ENCODE results near the gene KRTAP5-4.
A peak's percentile ranks its signal among the peaks of the same experiment; 100 is the strongest.
"Not testable (repeated sequence)": the region's sequence is repeated elsewhere in the genome, so short reads cannot be mapped to it uniquely, and the experiment has no call there.

The KRTAP5-4 gene

GRCh38 chr11:1600626-1601025 is 21.3 kb downstream of the KRTAP5-4 start:
- no peak for DNase-seq (ENCODE audit: low spot score)

DNA sequence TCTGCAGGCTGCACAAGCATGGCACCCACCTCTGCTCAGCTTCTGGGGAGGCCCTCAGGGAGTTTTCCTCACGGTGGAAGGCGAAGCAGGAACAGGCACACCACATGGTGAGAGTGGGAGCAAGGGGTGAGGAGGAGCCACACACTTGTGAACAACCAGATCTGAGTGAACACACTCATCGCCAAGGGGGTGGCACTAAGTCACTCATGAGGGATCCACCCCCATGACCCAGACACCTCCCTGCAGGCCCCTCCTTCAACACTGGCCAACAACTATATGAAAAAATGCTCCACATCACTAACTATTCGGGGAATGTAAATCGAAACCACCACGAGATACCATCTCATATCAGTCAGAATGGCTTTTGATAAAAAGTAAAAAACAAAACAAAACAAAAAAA is 23.1 kb downstream of the KRTAP5-4 start:
- no peak for DNase-seq (ENCODE audit: low spot score)

DNA sequence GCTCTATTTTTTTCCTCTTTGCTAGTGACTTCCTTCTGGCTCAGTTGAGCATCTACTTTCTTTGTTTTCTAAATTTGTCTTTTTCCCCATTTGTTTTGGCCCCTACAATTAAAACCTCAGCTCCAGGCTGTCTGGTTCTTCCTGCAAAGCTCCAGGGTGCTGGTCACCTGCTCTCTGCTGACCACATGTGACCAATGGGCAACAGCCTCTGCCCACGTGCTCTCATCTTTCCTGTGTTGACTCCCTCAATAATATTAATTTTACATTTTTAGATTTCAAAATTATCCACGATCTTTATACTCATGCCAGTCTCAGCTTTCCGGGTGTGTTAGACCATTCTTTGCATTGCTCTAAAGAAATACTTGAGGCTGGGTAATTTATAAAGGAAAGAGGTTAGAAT is 23.5 kb downstream of the KRTAP5-4 start:
- not testable (repeated sequence) for DNase-seq (ENCODE audit: low spot score)

- DNase-seq (ENCODE audit: low spot score): no peak
Measured at GRCh38 chr11:1597994-1598380, 24.0 kb downstream of the KRTAP5-4 start, which contains the start of gene KRTAP5-2. Gene KRTAP5-2, minus strand, starts transcription at chr11:1598294. Its CDS starts 44 bp downstream, at chr11:1598250.

GRCh38 chr11:1597331-1597993 is 24.5 kb downstream of the KRTAP5-4 start:
- DNase-seq (ENCODE audit: low spot score): no peak

- not testable (repeated sequence) for DNase-seq (ENCODE audit: low spot score)
Measured at GRCh38 chr11:1596576-1597121, 25.3 kb downstream of the KRTAP5-4 start.

- DNase-seq (ENCODE audit: low spot score): not testable (repeated sequence)
Measured at GRCh38 chr11:1595994-1596575, 25.9 kb downstream of the KRTAP5-4 start.

DNA sequence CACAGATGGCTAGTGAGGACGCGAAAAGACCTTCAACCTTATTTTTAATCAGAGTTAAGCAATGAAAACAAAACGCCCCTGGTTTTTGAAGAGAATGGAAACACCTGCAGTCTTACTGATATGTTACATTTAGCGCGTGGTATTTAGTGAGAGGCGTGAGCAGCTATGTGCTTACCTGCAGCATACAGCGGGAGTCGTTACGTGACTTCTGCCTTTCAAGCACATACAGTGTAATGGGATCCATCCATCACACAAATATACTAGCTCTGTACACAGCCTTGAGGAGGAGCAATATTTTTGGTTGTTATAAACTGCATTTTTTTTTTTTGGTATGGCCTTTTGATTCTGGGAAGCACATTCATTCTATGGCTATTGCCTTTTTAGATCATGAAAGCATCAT is 29.3 kb downstream of the KRTAP5-4 start:
- no peak for DNase-seq (ENCODE audit: low spot score)

- DNase-seq (ENCODE audit: low spot score): no peak
Measured at GRCh38 chr11:1589996-1590395, 31.9 kb downstream of the KRTAP5-4 start.

DNA sequence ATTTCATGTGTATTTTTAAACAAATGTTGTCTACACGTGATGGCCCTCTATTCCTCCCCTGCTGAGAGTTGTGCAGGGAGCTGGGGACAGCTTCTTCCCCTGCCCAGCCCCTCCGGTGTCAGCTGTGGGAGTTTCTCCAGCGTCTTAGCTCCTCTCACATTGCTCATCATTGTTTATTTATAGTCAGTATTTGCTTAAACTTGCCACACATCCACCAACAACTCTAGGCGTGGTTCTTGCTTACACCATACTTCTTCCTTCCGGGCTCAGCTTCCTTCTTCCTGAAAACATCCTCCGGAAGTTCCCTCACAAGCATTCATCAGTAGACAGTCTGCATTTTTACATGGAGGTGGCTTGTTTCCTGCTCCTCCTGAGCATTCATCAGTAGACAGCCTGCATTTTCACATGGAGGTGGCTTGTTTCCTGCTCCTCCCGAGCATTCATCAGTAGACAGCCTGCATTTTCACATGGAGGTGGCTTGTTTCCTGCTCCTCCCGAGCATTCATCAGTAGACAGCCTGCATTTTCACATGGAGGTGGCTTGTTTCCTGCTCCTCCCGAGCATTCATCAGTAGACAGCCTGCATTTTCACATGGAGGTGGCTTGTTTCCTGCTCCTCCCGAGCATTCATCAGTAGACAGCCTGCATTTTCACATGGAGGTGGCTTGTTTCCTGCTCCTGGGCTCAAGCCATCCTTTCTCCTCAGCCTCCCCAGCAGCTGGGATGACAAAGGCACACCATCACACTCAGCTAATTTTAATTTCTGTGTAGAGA is 32.6 kb downstream of the KRTAP5-4 start:
- DNase-seq (ENCODE audit: low spot score): not testable (repeated sequence)

DNA sequence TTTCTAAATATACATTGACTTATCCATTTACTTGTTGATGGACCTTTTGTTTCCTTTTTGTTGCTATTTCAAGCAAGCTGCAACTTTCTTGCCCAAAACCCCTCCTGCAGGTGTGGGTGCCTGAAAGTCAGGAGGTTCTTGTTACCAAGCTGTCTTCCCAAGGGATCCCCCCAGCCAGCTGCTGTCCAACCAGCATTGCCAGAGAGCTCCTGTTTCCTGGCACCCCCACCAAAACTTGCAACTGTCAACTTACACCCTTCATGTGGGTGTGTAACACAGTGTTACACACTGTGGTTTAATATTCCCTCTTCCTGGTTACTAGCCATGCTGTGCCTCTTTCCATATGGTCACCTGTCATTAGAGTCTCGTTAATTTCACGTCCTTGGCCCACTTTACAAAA is 35.2 kb downstream of the KRTAP5-4 start:
- no peak for DNase-seq (ENCODE audit: low spot score)

GRCh38 chr11:1584661-1585370 is 37.1 kb downstream of the KRTAP5-4 start, which contains the start of gene KRTAP5-1:
Gene KRTAP5-1, minus strand, starts transcription at chr11:1585283. Its CDS starts 34 bp downstream, at chr11:1585249.
- DNase-seq (ENCODE audit: low spot score): not testable (repeated sequence)

GRCh38 chr11:1582909-1583308 is 39.0 kb downstream of the KRTAP5-4 start:
- not testable (repeated sequence) for DNase-seq (ENCODE audit: low spot score)

GRCh38 chr11:1581976-1582375 is 40.0 kb downstream of the KRTAP5-4 start:
- no peak for DNase-seq (ENCODE audit: low spot score)

DNA sequence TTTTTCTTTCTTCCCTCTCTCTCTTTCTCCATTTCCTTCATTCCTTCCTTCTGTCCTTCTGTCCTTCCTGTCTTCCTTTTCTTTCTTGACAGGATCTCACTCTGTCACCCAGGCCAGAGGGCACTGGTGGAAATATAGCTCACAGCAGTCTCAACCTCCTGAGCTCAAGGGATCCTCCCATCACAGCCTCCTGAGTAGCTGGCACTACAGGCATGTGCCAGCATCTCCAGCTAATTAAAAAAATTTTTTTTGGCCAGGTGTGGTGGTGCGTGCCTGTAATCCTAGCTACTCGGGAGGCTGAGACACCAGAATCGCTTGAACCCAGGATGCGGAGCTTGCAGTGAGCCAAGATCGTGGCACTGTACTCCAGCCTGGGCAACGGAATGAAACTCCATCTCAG is 45.1 kb downstream of the KRTAP5-4 start:
- no peak for DNase-seq (ENCODE audit: low spot score)

DNA sequence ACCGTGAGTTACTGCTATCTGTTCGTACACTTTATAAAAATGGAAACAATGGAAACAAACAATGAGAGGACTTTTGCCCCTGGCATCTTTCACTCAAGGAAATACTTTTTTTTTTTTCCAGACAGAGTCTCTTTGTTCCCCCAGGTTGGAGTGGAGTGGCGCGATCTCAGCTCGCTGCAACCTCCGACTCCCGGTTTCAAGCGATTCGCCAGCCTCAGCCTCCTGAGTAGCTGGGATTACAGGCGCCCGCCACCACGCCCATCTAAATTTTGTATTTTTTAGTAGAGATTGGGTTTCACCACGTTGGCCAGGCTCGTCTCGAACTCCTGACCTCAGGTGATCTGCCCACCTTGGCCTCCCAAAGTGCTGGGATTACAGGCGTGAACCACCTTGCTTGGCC is 46.2 kb downstream of the KRTAP5-4 start:
- DNase-seq (ENCODE audit: low spot score): not testable (repeated sequence)

- DNase-seq (ENCODE audit: low spot score): no peak
Measured at GRCh38 chr11:1574933-1575242, 47.0 kb downstream of the KRTAP5-4 start.

DNA sequence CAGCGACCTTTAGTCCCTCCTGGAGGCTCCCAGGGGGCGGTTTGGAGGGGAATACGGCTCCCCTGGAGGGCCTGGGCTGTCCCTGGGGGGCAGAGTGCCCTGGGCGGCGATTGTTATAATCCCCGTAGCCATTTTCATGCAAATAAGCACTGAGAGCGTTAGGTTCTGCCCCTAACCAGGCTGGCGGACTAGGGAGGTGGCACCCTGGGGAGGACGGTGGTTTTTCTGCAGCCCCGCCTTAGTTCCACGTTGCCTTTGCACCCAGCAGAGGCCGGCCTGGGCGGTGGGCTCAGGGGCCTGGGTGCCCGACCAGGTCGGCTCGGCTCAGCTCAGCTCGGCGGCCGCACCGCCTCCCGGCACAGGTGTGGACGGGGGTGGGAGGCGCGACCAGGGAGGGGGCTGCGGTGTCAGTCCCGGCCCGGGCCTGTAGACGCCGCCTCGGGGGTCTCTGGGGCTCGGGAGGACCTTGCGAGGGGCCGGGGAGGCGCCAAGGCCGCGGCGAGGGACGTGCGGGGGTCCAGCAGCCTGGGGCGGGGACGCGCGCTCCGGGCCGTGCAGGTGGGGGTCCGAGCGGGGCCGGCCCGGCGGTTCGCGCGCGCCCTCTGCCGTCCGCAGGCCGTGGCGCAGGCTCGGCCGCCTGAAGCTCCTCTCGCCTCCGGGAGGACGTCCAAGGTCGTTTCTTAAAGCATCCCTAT is 47.6 kb downstream of the KRTAP5-4 start:
- peak; percentile 89 for DNase-seq (ENCODE audit: low spot score)

DNA sequence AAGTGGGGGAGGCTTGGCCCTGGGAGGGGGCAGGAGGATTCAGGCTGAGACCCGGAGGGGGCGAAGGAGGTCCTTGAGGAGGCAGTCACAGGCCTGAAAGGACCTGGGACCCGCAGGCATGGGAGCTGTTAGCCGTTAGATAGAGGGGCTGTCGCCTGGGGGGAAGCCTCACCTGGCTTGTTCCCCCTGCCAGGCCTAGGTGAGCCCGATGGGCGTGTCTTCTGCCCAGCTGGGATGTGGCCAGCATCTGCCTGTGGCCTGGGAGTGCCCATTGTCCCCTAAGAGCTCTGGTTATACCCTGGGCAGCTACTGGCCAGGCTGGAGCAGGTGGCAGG is 48.1 kb downstream of the KRTAP5-4 start:
- DNase-seq (ENCODE audit: low spot score): no peak

DNA sequence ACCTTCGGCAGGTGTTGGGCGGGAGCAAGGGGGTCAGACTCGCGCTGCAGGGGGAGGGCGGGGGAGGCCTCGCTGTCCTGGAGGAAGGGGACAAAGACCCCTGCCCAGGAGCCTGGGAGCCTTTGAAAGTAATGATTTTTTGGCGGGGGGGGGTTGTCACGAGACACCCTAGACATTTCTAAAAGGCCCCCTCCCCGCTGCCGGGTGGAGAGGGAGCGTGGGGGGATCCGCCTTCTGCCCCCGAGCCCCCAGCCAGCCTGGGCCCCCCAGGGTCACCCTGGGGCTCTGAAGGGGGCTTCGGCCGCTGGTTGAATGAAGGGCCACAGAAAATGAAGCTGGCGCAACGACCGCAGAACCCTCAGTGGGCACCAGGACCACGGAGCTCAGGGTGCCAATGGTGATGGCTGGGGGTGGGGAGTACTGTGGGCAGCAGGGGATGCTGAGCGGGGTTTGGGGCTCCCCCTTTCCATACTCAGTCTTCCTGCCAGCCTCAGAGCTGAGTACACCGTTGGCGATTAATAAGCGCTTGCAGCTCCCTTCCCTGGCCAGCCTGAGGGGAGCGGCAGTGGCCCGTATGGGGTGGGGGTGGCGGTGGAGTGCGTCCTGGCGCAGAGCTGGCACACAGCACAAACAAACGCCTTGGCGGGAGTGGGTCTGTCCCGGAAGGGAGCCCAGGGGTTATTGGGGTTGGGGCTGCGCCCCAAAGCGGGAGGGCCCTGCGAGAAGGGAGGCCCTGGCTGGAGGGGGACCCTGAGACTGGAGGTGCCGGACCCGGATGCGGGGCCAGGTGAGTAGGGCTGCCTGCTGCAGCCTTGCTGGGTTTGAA is 48.6 kb downstream of the KRTAP5-4 start:
- DNase-seq (ENCODE audit: low spot score): no peak

Data from AG20443 (cell line).